Ovary (tissue), 3 donors: ENCODE results near the gene PPM1H.

ENCODE experiments used
- EP300 ChIP-seq: sonication (generic); formaldehyde crosslinking; IDR thresholded peaks from one replicate; pipeline ENCODE4 v1.6.1; 2017; ENCODE audit warnings: antibody characterized with exemption
- TF ChIP-seq, protein P1 (sequence below), 3 donors: fragments of 450-650 bp in 2 of 3; fragments of 200-600 bp in 1 of 3; IDR thresholded peaks; one replicate each; pipeline versions ENCODE4 v1.5.1 to v1.8.0; 2016 to 2022; ENCODE audit warnings: antibody characterized with exemption in 3 of 3, mild to moderate bottlenecking in 1 of 3
- donor health status: DM: no; HTN: no; CAD: no.

DNA sequence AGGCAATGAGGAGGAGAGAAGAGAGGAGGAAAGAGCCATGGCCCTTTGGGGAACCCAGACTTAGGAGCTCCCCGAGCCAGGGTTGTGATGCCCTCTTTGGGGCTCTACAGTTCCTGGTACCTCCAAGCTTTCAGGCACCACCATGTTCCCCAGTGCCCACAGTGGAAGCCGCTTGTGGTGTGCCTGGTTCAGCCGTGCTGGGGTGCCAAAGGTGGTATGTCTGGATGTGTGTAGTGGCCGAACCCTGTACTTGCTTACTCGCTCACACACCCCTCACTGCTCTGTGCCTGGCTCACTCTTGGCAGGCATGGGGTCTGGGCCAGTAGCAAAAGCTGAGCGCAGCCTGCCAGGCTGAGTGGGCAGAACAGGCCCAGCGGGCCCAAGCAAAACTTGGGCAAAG lies 257.6 kb downstream of the PPM1H start:
- TF ChIP-seq, protein P1, sequence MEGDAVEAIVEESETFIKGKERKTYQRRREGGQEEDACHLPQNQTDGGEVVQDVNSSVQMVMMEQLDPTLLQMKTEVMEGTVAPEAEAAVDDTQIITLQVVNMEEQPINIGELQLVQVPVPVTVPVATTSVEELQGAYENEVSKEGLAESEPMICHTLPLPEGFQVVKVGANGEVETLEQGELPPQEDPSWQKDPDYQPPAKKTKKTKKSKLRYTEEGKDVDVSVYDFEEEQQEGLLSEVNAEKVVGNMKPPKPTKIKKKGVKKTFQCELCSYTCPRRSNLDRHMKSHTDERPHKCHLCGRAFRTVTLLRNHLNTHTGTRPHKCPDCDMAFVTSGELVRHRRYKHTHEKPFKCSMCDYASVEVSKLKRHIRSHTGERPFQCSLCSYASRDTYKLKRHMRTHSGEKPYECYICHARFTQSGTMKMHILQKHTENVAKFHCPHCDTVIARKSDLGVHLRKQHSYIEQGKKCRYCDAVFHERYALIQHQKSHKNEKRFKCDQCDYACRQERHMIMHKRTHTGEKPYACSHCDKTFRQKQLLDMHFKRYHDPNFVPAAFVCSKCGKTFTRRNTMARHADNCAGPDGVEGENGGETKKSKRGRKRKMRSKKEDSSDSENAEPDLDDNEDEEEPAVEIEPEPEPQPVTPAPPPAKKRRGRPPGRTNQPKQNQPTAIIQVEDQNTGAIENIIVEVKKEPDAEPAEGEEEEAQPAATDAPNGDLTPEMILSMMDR (IDR thresholded peaks at IDR 0.05), result no peak
- no peak for TF ChIP-seq EP300
